A549 (cell line): Measurements from ENCODE around the gene ABCB11. TPM values are rescaled to one million over a fixed set of nuclear protein-coding genes. Genes with fewer than 3 reads are reported as not detected.
A peak's percentile ranks its signal among the peaks of the same experiment; 100 is the strongest.

Experiments used
- ATAC-seq, 2 experiments: fragments of 200-7000 bp in 1 of 2; fragments of >200 bp in 1 of 2; cut with Nextera tagmentation in 1 of 2; cut with Tn5 transposase in 1 of 2; 3 replicates each; pipeline versions ENCODE4 v1.8.0 to v1.9.1; 2018 to 2020; ENCODE audit warnings: mild to moderate bottlenecking in 1 of 2, moderate library complexity in 1 of 2
- CTCF ChIA-PET: fragments of 300-600 bp; sonication (Branson Sonifier 250); formaldehyde crosslinking; extraction: SDS; loops from one replicate; lab custom pipeline; 2021; ENCODE audit warnings: antibody characterized with exemption, inconsistent platforms; lab: Yijun Ruan, JAX
- POLR2A ChIA-PET: fragments of 350-600 bp; formaldehyde crosslinking; extraction: SDS; loops from one replicate; lab custom pipeline; 2021; ENCODE audit warnings: antibody characterized with exemption, inconsistent platforms; lab: Yijun Ruan, JAX
- DNase-seq, 2 experiments: peaks; one replicate each; pipeline versions ENCODE4 v3.0.0 to v3.0.0-alpha.2; 2011 to 2016; ENCODE audit warnings: low read depth in 1 of 2, low spot score in 1 of 2
- FAIRE-seq: peaks from 2 replicates; lab custom pipeline; 2011; peaks lifted over from hg19 to GRCh38; lab: Jason Lieb, UNC
- H3K27ac ChIP-seq, 2 experiments: fragments of >200 bp; sonication (Bioruptor Twin); formaldehyde crosslinking; 3 replicates each; pipeline ENCODE4 v1.5.1; 2016 to 2017
- H3K4me1 ChIP-seq: fragments of >200 bp; sonication (Bioruptor Twin); formaldehyde crosslinking; 3 replicates; pipeline ENCODE4 v1.6.1; 2016
- H3K4me2 ChIP-seq: fragments of >200 bp; sonication (Bioruptor Twin); formaldehyde crosslinking; 3 replicates; pipeline ENCODE4 v1.6.1; 2016
- H3K4me3 ChIP-seq: fragments of >200 bp; sonication (Bioruptor Twin); formaldehyde crosslinking; 3 replicates; pipeline ENCODE4 v1.5.1; 2016
- H3K9me3 ChIP-seq: fragments of >200 bp; sonication (Bioruptor Twin); formaldehyde crosslinking; 3 replicates; pipeline ENCODE4 v1.6.1; 2016
- CBX2 ChIP-seq: fragments of 200-600 bp; sonication (generic); IDR thresholded peaks from 2 replicates; pipeline ENCODE4 v1.6.1; 2016; ENCODE audit warnings: low read depth, mild to moderate bottlenecking, borderline replicate concordance
- CEBPB ChIP-seq, 2 experiments: fragments of >200 bp in 1 of 2; sonication (Bioruptor Twin) in 1 of 2; formaldehyde crosslinking in 1 of 2; IDR thresholded peaks; 2 replicates each; pipeline ENCODE4 v1.6.1; 2012 to 2016
- EHMT2 ChIP-seq: fragments of 200-600 bp; sonication (generic); IDR thresholded peaks from 2 replicates; pipeline ENCODE4 v1.6.1; 2016; ENCODE audit warnings: antibody characterized with exemption, low read depth, mild to moderate bottlenecking, moderate library complexity
- ELK1 ChIP-seq: fragments of 150-350 bp; IDR thresholded peaks from 2 replicates; pipeline ENCODE4 v1.6.1; 2014; ENCODE audit warnings: low read depth, mild to moderate bottlenecking, low read length
- EP300 ChIP-seq, 2 experiments: fragments of >200 bp; sonication (Bioruptor Twin); formaldehyde crosslinking; IDR thresholded peaks; 2 replicates in 1 of 2; 3 replicates in 1 of 2; pipeline ENCODE4 v1.6.1; 2016 to 2017
- HEYL ChIP-seq: fragments of 250-450 bp; sonication (Bioruptor Pico); IDR thresholded peaks from 2 replicates; pipeline ENCODE4 v1.8.0; 2021; ENCODE audit warnings: mild to moderate bottlenecking, moderate library complexity
- HOXA7 ChIP-seq: fragments of 250-450 bp; sonication (Bioruptor Pico); IDR thresholded peaks from 2 replicates; pipeline ENCODE4 v1.5.0; 2020; ENCODE audit warnings: mild to moderate bottlenecking, moderate library complexity
- MAFK ChIP-seq: fragments of 450-650 bp; IDR thresholded peaks from 2 replicates; pipeline ENCODE4 v1.6.1; 2014; ENCODE audit not compliant: partially characterized antibody
- MYC ChIP-seq: IDR thresholded peaks from 2 replicates; pipeline ENCODE4 v1.6.1; 2012; ENCODE audit warnings: mild to moderate bottlenecking, inconsistent platforms, low read length, improper control_type of control experiment, borderline replicate concordance
- NFE2L2 ChIP-seq: fragments of 150-350 bp; conservative IDR thresholded peaks from 2 replicates; pipeline ENCODE4 v1.6.1; 2014; ENCODE audit warnings: low read length
- NR3C1 ChIP-seq: fragments of >200 bp; sonication (Bioruptor Twin); formaldehyde crosslinking; IDR thresholded peaks from 3 replicates; pipeline ENCODE4 v1.6.1; 2017
- POLR2A ChIP-seq: IDR thresholded peaks from 2 replicates; pipeline ENCODE4 v1.6.1; 2012; ENCODE audit warnings: mild to moderate bottlenecking, low read length
- POLR2AphosphoS2 ChIP-seq: conservative IDR thresholded peaks from 2 replicates; pipeline ENCODE4 v1.6.1; 2012; ENCODE audit warnings: low read length, improper control_type of control experiment, inconsistent platforms
- RAD21 ChIP-seq, 2 experiments: fragments of >200 bp in 1 of 2; sonication (Bioruptor Twin) in 1 of 2; formaldehyde crosslinking in 1 of 2; IDR thresholded peaks in 1 of 2; conservative IDR thresholded peaks in 1 of 2; 2 replicates in 1 of 2; 3 replicates in 1 of 2; pipeline ENCODE4 v1.6.1; 2012 to 2018; ENCODE audit warnings: inconsistent platforms in 1 of 2
- RARB ChIP-seq: fragments of 250-450 bp; sonication (Bioruptor Pico); IDR thresholded peaks from 2 replicates; pipeline ENCODE4 v1.8.0; 2021; ENCODE audit warnings: mild to moderate bottlenecking, moderate library complexity
- ZC3H11A ChIP-seq: fragments of 450-650 bp; IDR thresholded peaks from 2 replicates; pipeline ENCODE4 v1.6.1; 2014; ENCODE audit warnings: antibody characterized with exemption, mild to moderate bottlenecking
- ZFP36 ChIP-seq: fragments of 450-650 bp; IDR thresholded peaks from 2 replicates; pipeline ENCODE4 v1.6.1; 2014; ENCODE audit warnings: borderline replicate concordance; ENCODE audit not compliant: partially characterized antibody
- WGBS: methylation state at CpG from one replicate; pipeline ENCODE4 v1.1.6; 2017; ENCODE audit errors: missing lambda C conversion rate; 5-methylcytosine and 5-hydroxymethylcytosine counted together
- polyA plus RNA-seq, 4 experiments: library from polyadenylated mRNA; depleted of rRNA in 3 of 4; stranded (reverse); fragments of >200 nt; fragmentation: RNase III in 1 of 4; extraction: RNeasy Plus Mini Kit Qiagen cat#74134 plus additional on column Dnase treatment in 1 of 4; gene quantifications; 2 replicates in 3 of 4; 3 replicates in 1 of 4; pipeline ENCODE4 v1.2.3, GENCODE V29; 2011 to 2017
- TF ChIP-seq, protein P1 (sequence below): fragments of >200 bp; sonication (Bioruptor Twin); formaldehyde crosslinking; IDR thresholded peaks from 2 replicates; pipeline ENCODE4 v1.6.1; 2016
- TF ChIP-seq, protein P2 (sequence below): fragments of >200 bp; sonication (Bioruptor Twin); formaldehyde crosslinking; IDR thresholded peaks from 3 replicates; pipeline ENCODE4 v1.6.1; 2016

ABCB11 gene
- polyA plus RNA-seq, 2 of the 4 experiments (the other 2 are of a cell fraction), result not detected

DNA sequence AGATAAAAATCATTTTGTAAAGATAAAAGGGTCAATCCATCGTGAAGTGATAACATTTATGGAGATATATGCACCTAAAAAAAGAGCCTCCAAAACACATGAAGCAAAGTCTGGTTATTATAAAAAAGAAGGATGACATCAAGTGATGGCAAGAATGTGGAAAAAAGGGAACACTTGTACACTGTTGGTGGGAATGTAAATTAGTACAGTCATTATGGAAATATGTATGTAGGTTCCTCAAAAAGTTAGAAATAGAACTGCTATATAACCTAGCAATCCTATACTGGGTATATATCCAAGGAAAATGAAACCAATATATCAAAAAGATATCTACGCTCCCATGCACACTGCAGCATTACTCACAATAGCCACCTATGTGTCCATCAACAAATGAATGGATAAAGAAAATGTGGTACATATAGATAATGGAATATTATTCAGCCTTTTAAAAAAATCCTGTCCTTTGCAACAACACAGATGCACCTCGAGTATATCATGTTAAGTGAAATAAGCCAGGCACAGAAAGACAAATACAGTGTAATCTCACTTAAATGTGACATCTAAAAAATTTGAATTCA, 28.9 kb downstream of the ABCB11 start (continued):
- TF ChIP-seq CBX2 (no peak), HOXA7 (CRISPR knock-in tag) (no peak), POLR2AphosphoS2 (no peak), CEBPB (IDR thresholded peaks at IDR 0.05) (no peak), ELK1 (no peak), ZFP36 (no peak), EP300 (IDR thresholded peaks at IDR 0.05) (no peak)
- TF ChIP-seq, protein P1, sequence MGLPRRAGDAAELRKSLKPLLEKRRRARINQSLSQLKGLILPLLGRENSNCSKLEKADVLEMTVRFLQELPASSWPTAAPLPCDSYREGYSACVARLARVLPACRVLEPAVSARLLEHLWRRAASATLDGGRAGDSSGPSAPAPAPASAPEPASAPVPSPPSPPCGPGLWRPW, result no peak

DNA sequence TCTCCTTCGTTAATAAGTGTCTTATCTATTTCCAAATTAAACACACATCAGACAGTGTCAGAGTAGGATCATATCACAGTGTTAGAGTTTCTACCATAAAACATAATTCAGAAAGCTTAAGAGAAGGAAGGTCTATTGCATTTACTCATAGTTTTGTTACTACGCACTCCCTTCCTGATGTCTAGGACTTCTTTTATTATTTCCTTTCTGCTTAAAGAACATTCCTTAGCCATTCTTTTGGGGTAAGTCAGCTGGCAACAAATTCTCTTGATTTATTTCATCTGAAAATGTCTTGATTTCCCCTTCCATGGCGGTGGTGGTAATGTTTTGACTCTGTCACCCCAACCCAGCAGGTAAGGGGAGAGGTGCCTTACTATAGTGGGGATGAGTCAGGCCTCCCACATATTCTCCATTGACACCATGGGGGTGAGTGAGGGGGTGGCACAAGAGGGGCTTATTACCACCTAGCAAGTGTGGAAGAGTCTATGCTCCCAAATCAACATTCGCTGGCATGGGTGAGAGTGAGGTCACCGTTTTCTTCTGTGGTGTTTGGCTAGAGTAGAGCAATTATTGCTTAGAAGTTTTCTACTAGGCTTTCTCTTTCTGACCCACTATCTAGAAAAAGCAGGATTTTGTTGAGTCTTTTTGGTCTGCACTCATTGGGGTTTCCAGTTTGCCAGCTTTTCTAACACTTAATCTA, 29.9 kb downstream of the ABCB11 start:
- H3K4me1 ChIP-seq, result peaks cover 8% of the 10 kb centered on the region; the same call in 2 of the 3 replicates
- ATAC-seq (no peak), DNase-seq (no peak), FAIRE-seq (no peak)
- POLR2A ChIA-PET, result no interaction called here
- H3K9me3 ChIP-seq, result no peaks in the 10 kb centered on the region
- no peak overlapping the region for H3K4me3 ChIP-seq
- H3K4me2 ChIP-seq, result no peak overlapping the region
- WGBS, result 90% methylated on average over 5 of the region's 5 CpGs
- H3K27ac ChIP-seq, result no peak overlapping the region
- TF ChIP-seq EP300 (IDR thresholded peaks at IDR 0.05) (no peak), POLR2A (no peak), MYC (no peak), ZC3H11A (no peak), RAD21 (conservative IDR thresholded peaks at IDR 0.05 in 1 of 2, IDR thresholded peaks at IDR 0.05 in 1 of 2) (no peak), NR3C1 (no peak), HOXA7 (CRISPR knock-in tag) (no peak), RARB (CRISPR knock-in tag) (no peak), HEYL (no peak), EHMT2 (no peak)
- TF ChIP-seq, protein P2, sequence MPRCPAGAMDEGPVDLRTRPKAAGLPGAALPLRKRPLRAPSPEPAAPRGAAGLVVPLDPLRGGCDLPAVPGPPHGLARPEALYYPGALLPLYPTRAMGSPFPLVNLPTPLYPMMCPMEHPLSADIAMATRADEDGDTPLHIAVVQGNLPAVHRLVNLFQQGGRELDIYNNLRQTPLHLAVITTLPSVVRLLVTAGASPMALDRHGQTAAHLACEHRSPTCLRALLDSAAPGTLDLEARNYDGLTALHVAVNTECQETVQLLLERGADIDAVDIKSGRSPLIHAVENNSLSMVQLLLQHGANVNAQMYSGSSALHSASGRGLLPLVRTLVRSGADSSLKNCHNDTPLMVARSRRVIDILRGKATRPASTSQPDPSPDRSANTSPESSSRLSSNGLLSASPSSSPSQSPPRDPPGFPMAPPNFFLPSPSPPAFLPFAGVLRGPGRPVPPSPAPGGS, result no peak
- CTCF ChIA-PET, result no interaction called here

GRCh38 chr2:168999668-169000213, 31.4 kb downstream of the ABCB11 start:
- Histone ChIP-seq H3K27ac (no peak overlapping the region), H3K4me3 (no peak overlapping the region), H3K4me1 (peaks cover 8% of the 10 kb centered on the region; the same call in 2 of the 3 replicates), H3K9me3 (no peaks in the 10 kb centered on the region), H3K4me2 (peak overlapping the region; percentile 6; the same call in 1 of the 3 replicates)
- ChIA-PET POLR2A (no interaction called here), CTCF (no interaction called here)
- no peak for ATAC-seq
- WGBS, result 67% methylated on average over 1 of the region's 1 CpG
- TF ChIP-seq MYC, result no peak
- peak; percentile 71 for TF ChIP-seq NFE2L2
- peak; percentile 84 for TF ChIP-seq MAFK
- no peak for DNase-seq
- FAIRE-seq, result no peak
